GM18519 (cell line): ENCODE data around the gene PITX1.

Source experiments
- ATAC-seq: cut with Tn5 transposase; IDR thresholded peaks from one replicate; pipeline ENCODE4 v1.9.1; 2021; ENCODE audit warnings: mild to moderate bottlenecking, moderate library complexity; ENCODE audit not compliant: unreplicated experiment, low FRiP score

PITX1 gene

GRCh38 chr5:134979416-134979815, 54.6 kb downstream of the PITX1 start:
- no peak for ATAC-seq
